ENCODE data around the gene STRA8. TPM values are rescaled to one million over a fixed set of nuclear protein-coding genes. Genes with fewer than 3 reads are reported as not detected.

The STRA8 gene
- total RNA-seq, 3 donors from 2014 or later (not counting 1 experiment from before 2014, with no cell fraction given) = not detected

DNA sequence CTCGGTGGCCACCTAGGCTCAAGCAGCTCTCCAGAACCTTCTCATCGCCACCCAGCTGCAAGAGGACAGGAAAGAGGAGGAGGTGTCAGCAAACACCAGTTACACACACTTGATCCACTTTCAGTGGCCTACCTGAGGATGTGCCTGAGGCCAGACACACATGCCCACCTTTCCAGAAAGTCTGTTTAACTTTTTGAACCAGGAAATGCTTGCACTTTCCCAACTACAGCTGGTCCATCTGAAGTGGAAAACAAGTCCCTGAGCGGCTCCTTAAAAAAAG, 47.4 kb upstream of the STRA8 start:
- no peaks in the 10 kb centered on the region for H3K27me3 Mint-ChIP-seq (ENCODE audit: low read depth in 2 of 2)
- no peak overlapping the region for H3K4me3 ChIP-seq (ENCODE audit: low read length)
- H3K27me3 ChIP-seq (ENCODE audit: control insufficient read depth, insufficient read depth, low read length) = no peaks in the 10 kb centered on the region
- peaks cover 0 to 4% of the 10 kb centered on the region in 2 donors for H3K4me1 Mint-ChIP-seq
- H3K9me3 ChIP-seq (ENCODE audit: control insufficient read depth, insufficient read depth, low read length) = peaks cover 12% of the 10 kb centered on the region
- TF ChIP-seq, protein P1, sequence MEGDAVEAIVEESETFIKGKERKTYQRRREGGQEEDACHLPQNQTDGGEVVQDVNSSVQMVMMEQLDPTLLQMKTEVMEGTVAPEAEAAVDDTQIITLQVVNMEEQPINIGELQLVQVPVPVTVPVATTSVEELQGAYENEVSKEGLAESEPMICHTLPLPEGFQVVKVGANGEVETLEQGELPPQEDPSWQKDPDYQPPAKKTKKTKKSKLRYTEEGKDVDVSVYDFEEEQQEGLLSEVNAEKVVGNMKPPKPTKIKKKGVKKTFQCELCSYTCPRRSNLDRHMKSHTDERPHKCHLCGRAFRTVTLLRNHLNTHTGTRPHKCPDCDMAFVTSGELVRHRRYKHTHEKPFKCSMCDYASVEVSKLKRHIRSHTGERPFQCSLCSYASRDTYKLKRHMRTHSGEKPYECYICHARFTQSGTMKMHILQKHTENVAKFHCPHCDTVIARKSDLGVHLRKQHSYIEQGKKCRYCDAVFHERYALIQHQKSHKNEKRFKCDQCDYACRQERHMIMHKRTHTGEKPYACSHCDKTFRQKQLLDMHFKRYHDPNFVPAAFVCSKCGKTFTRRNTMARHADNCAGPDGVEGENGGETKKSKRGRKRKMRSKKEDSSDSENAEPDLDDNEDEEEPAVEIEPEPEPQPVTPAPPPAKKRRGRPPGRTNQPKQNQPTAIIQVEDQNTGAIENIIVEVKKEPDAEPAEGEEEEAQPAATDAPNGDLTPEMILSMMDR (IDR thresholded peaks at IDR 0.05) = no peak
- WGBS (ENCODE audit: insufficient coverage) = 67% methylated on average over 3 of the region's 3 CpGs
- H3K4me1 ChIP-seq (ENCODE audit: control insufficient read depth, insufficient read depth, low read length) = no peaks in the 10 kb centered on the region
- H3K36me3 ChIP-seq (ENCODE audit: control insufficient read depth, insufficient read depth, low read length) = peaks cover 41% of the 10 kb centered on the region
- peaks cover 30% of the 10 kb centered on the region for H3K36me3 Mint-ChIP-seq
- no peak overlapping the region for H3K4me3 Mint-ChIP-seq
- ATAC-seq = no peak
- peaks cover 6 to 13% of the 10 kb centered on the region in 2 donors for H3K9me3 Mint-ChIP-seq
- no peak overlapping the region for H3K27ac Mint-ChIP-seq
- intact Hi-C loops (cut with micrococcal nuclease) = no loop called here
- no peak overlapping the region for H3K27ac ChIP-seq (ENCODE audit: low read length)
- DNase-seq = no peak

DNA sequence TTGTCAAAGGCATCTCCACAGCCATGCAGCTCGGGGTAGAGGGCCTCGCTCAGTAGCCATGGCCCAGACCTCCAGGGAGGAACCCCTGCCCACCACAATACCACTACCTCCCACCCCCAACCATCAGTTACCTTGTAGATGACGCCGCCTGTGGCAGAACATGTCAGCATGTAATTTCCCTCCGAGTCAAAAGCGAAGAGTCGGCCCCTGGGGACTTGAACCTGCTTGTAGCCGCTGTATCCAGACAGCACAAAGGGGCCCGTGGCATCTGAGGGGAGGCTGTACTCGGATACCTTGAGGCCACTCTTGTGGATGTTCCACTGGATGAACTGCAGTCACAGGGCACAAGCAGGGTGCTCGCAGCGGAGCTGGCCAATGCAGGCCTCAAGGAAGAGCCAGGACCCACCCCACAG, 46.8 kb upstream of the STRA8 start:
- no peaks in the 10 kb centered on the region for H3K27me3 Mint-ChIP-seq (ENCODE audit: low read depth in 2 of 2)
- peaks cover 26% of the 10 kb centered on the region for H3K36me3 Mint-ChIP-seq
- peaks cover 0 to 4% of the 10 kb centered on the region in 2 donors for H3K4me1 Mint-ChIP-seq
- Histone ChIP-seq H3K9me3 (ENCODE audit: control insufficient read depth, insufficient read depth, low read length) (peaks cover 11% of the 10 kb centered on the region), H3K4me1 (ENCODE audit: control insufficient read depth, insufficient read depth, low read length) (no peaks in the 10 kb centered on the region), H3K4me3 (ENCODE audit: low read length) (no peak overlapping the region), H3K36me3 (ENCODE audit: control insufficient read depth, insufficient read depth, low read length) (peaks cover 46% of the 10 kb centered on the region), H3K27me3 (ENCODE audit: control insufficient read depth, insufficient read depth, low read length) (no peaks in the 10 kb centered on the region), H3K27ac (ENCODE audit: low read length) (no peak overlapping the region)
- H3K9me3 Mint-ChIP-seq = peaks cover 2 to 7% of the 10 kb centered on the region in 2 donors
- no peak overlapping the region for H3K27ac Mint-ChIP-seq
- WGBS (ENCODE audit: insufficient coverage) = 72% methylated on average over 12 of the region's 12 CpGs
- DNase-seq (no peak), ATAC-seq (no peak)
- no peak overlapping the region for H3K4me3 Mint-ChIP-seq
- intact Hi-C loops (cut with micrococcal nuclease) = no loop called here
- TF ChIP-seq, protein P1 (IDR thresholded peaks at IDR 0.05) = no peak

DNA sequence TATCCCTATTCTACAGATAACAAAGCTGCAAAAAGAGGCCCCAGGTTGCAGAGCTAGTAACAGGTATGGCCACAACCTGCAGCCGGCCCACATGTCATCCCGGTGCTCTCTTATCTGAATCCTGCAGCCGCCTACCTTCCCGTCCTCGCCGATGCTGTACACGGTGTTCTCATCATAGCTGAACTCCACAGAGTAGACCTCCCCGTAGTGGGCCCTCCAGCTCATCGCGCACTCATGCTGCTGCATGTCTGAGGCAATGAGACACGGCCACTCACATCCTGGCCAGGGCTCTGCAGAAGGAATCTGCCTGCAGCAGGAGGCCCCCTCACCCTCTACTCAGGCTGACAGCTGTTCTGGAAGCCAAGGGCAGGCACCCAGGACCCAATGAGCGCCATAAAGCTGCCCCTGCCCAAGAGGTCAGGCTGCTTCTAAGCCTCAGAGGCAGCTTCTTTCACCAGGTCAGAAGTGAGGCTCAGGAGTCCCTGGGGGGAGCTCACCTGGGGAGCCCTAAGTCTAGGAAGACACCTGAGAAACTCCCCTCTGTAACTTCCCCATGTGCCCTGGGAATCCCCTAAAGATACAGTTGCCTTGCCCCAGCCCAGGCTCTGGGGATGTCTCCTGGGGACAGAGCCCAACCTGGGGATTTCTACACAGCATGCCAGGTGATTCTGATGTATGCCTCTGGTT, 45.2 kb upstream of the STRA8 start:
- Histone ChIP-seq H3K4me1 (ENCODE audit: control insufficient read depth, insufficient read depth, low read length) (no peaks in the 10 kb centered on the region), H3K9me3 (ENCODE audit: control insufficient read depth, insufficient read depth, low read length) (no peaks in the 10 kb centered on the region), H3K4me3 (ENCODE audit: low read length) (no peak overlapping the region), H3K36me3 (ENCODE audit: control insufficient read depth, insufficient read depth, low read length) (peaks cover 58% of the 10 kb centered on the region), H3K27ac (ENCODE audit: low read length) (no peak overlapping the region), H3K27me3 (ENCODE audit: control insufficient read depth, insufficient read depth, low read length) (no peaks in the 10 kb centered on the region)
- Mint-ChIP-seq H3K9me3 (peaks cover 0 to 2% of the 10 kb centered on the region in 2 donors), H3K27ac (no peak overlapping the region), H3K36me3 (peaks cover 22% of the 10 kb centered on the region), H3K4me3 (no peak overlapping the region), H3K27me3 (ENCODE audit: low read depth in 2 of 2) (no peaks in the 10 kb centered on the region), H3K4me1 (peaks cover 0 to 4% of the 10 kb centered on the region in 2 donors)
- DNase-seq (peak in 1 of 2 donors; percentile 34), ATAC-seq (no peak)
- 95% methylated on average over 12 of the region's 12 CpGs for WGBS (ENCODE audit: insufficient coverage)
- intact Hi-C loops (cut with micrococcal nuclease) = no loop called here
- TF ChIP-seq, protein P1 (IDR thresholded peaks at IDR 0.05) = no peak

DNA sequence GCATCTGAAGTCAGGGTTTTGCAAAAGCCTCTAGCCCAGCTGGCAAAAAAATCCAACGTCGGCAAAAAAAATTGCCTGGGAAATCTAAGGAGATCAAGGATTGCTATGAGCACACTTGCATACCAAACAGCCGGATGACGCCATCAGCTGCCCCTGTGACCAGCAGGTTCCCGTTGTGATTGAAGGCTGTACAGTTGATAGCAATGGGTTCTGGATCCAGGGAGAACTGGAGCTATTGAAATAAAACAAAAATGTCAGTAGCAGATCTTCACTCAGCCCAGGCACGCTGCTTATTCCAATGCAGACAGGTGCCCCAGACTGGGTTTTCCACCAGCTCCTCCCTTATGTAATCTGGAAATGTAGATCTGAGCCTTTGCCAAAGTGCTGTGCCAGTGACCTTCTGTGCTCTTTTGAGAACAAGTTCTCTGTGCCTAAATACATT, 44.4 kb upstream of the STRA8 start:
- H3K9me3 Mint-ChIP-seq = no peaks in the 10 kb centered on the region
- H3K36me3 ChIP-seq (ENCODE audit: control insufficient read depth, insufficient read depth, low read length) = peaks cover 66% of the 10 kb centered on the region
- WGBS (ENCODE audit: insufficient coverage) = 96% methylated on average over 6 of the region's 6 CpGs

More for the DNA sequence above, 44.4 kb upstream of the STRA8 start:
- Mint-ChIP-seq H3K27me3 (ENCODE audit: low read depth in 2 of 2) (no peaks in the 10 kb centered on the region), H3K27ac (no peak overlapping the region), H3K36me3 (peaks cover 15% of the 10 kb centered on the region), H3K4me3 (no peak overlapping the region), H3K4me1 (peaks cover 0 to 4% of the 10 kb centered on the region in 2 donors)
- no peak for ATAC-seq
- Histone ChIP-seq H3K4me1 (ENCODE audit: control insufficient read depth, insufficient read depth, low read length) (no peaks in the 10 kb centered on the region), H3K4me3 (ENCODE audit: low read length) (no peak overlapping the region), H3K27ac (ENCODE audit: low read length) (no peak overlapping the region), H3K27me3 (ENCODE audit: control insufficient read depth, insufficient read depth, low read length) (no peaks in the 10 kb centered on the region), H3K9me3 (ENCODE audit: control insufficient read depth, insufficient read depth, low read length) (no peaks in the 10 kb centered on the region)
- TF ChIP-seq, protein P1 (IDR thresholded peaks at IDR 0.05) = no peak
- no peak for DNase-seq
- intact Hi-C loops (cut with micrococcal nuclease) = no loop called here

All from natural killer cell (primary cell).